GM12892 (cell line): ENCODE data around the gene TMEM94.
"Not testable (repeated sequence)": the region's sequence is repeated elsewhere in the genome, so short reads cannot be mapped to it uniquely, and the experiment has no call there.

Experiments used
- POLR2A ChIP-seq: IDR thresholded peaks from 2 replicates; pipeline ENCODE4 v1.6.1; 2011; ENCODE audit warnings: low read depth, low read length, control low read depth
- POLR2AphosphoS5 ChIP-seq: IDR thresholded peaks from 2 replicates; pipeline ENCODE4 v1.6.1; 2011; ENCODE audit warnings: low read depth, low read length, control low read depth

DNA sequence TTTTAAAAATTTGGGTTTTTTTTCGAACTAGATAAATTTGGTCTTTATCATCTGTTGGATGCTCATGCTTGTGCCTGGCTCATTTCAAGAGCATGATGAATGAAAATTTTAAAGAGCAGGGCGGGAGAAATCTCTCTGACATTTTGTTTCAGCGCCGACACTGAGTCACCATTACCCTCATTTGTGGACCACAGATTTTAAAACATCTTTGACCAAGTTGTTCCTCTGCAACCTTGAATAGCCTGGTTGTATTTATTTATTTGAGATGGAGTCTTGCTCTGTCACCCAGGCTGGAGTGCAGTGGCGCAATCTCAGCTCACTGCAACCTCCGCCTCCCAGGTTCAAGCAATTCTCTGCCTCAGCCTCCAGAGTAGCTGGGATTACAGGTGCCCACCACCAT lies 22.0 kb upstream of the TMEM94 start:
- TF ChIP-seq POLR2AphosphoS5, POLR2A: not testable (repeated sequence)
